ENCODE results near the gene RAMACL.

- TF ChIP-seq CTCF (IDR thresholded peaks at IDR 0.05; ENCODE audit: low read depth, low read length) (no peak), POLR2A (IDR thresholded peaks at IDR 0.05; ENCODE audit: extremely low read depth, insufficient read length) (no peak), MAX (IDR thresholded peaks at IDR 0.05; ENCODE audit: low read depth, low read length) (no peak)
Observed at GRCh38 chr6:166624275-166624674, 37.8 kb upstream of the RAMACL start.

All from NB4 (cell line).